Stimulated activated CD4-positive, alpha-beta T cell treated with anti-CD3 and anti-CD28 coated beads, Interleukin-12 subunit alpha, Interleukin-12 subunit beta, amount 100 ng/mL, for 24 hours (primary cell): ENCODE results near the gene CROCC2.

Source experiments
- DNase-seq, 2 experiments: peaks; one replicate each; pipeline ENCODE4 v3.0.0-alpha.2; 2020; ENCODE audit warnings: low read depth in 2 of 2

Gene CROCC2

DNA sequence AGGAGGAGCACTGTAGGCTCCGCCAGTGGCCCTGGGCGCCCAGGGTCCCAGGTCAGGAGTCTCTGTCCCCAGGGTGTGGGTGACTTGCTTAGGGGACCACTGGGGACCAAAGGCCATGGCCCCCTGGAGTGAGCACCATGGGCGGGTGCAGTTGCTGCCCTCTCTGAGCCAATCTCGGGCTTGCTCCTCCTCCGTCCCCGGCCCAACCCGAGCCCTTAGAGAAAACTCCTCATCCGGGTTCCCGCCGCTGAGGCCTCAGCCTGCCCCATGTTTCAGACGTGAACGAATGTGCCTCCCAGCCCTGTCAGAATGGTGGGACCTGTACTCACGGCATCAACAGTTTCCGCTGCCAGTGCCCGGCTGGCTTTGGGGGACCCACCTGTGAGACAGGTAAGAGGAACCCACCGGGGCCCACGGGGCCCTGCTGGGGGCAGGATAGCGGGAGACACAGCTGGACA lies 130.9 kb downstream of the CROCC2 start:
- no peak for DNase-seq

DNA sequence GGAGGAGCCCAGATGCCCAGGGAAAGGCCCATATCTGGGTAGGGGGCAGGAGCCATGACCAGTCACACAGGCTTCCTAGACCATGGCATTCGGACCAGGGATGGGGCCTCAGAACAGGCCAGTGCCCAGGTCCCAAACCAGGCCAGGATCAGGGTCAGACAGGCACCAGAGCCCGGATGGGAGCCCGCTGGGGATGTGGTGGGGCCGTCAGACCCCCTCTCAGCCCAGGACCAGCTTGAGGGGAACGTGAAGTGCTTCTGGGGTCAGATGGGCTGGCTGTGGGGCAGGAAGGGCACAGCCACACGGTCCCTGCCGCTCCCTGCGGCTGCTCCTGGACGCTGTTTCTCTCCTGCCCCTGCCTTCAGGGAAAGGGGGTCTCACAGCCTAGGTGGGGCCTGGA lies 131.4 kb downstream of the CROCC2 start:
- DNase-seq, result no peak

DNA sequence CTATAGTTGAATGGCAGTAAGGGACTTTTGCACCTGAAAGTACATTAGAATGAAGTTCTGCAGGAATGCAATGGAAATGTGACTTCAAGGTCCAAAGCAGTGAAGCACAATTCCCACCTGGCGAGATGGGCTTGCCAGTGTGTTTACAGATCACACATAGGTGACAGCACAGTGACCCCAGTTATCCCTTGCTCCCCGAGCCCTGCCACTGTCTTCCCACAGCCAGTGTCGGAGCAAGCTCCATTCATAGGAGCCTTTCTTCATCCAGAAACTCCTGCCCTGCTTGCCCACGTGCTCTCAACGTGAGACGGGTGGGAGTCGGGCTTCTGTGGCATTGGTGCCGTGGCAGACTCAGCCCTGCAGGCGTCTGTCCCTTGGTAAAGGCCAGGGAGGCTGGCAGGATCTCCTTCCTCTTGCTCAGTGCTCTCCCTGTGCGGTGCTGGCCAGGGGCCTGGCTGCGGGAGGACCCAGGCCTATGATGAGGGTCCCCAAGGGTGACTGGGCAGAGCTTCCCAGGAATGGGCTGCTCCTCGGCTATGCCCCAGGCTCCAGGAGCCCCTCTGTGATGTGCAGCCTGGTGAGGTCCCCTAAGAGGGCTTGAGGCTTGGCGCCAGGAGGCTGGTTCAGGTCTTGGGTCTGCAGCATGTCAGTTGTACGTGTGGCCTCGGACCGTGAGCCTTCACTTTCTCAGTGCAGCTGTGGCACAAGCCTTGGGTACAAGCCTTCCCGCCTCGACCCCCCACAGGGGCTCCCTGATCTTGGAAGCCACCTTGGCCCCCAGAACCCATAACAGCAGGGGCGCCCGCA lies 132.4 kb downstream of the CROCC2 start:
- DNase-seq, result no peak

DNA sequence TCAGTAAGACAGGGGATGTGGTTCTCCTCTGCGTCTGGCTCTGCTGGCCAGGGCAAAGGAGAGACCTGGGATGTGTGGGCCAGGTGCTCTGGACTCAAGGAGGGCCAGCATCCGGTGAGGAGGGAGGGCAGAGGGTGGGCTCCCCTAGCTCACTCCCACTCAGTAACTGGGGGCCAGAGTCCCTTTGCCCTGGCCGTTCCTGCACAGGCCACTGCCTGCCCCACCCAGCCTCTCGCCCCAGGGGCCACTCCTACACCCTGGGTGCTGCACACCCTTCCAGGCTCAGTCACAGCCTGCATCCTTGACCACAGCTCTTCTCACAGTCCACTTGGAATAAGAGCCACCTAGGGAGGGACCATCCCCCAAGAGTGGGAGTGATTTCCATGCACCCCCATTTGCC lies 133.3 kb downstream of the CROCC2 start:
- no peak for DNase-seq

DNA sequence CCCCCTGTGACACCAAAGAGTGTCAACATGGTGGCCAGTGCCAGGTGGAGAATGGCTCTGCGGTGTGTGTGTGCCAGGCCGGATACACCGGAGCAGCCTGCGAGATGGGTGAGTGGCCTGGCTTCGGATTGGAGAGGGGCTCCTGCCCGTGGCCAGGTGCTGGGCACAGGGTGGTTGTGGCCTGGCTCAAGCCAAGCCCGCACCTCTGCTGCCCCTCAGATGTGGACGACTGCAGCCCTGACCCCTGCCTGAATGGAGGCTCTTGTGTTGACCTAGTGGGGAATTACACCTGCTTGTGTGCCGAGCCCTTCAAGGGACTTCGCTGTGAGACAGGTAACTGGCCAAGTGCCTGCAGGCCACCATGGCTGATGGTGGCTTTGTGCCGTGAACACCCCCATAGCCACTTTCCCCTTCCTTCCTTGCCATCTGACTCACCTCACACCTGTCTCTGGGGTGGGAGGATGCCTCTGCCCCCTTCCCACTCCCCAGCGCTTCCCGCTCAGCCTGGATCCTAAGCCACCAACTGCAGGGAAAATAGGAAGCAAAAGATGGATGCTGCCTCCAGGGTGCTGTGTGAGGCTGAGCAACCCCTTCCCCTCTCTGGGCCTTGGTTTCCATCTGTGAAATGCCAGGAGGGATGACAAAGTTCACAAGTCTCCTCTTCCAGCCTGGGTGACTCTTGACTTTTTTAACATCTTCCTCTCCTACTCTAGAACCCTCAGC lies 134.1 kb downstream of the CROCC2 start:
- DNase-seq, result no peak

DNA sequence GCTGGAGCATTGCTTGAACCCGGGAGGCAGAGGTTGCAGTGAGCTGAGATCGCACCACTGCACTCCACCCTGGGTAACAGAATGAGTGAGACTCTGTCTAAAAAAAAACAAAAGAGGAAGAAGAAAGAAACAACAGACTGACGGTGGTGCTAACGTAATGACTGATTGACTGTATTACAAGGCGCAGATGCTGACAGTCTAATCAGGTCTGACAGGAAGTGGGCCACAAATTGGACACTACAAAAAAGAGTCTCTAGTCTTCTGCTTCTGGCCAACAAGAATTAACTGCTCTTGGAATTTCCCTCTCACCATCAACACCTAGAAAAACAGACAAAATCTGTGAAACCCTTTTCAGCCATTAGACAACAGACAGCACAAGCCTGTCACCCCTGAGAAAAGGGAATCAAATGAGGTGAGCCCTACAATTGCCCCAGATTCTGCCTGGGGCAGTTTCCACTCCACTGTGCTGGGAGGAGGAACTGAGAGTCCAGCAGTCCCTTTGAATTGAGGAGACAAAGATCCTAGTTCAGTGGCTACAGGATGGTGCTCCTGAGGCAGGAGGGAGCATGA lies 135.5 kb downstream of the CROCC2 start:
- DNase-seq, result no peak
